Osteoblast (primary cell): Measurements from ENCODE around the gene PCDHGB4. TPM values are rescaled to one million over a fixed set of nuclear protein-coding genes. Genes with fewer than 3 reads are reported as not detected.
"Not testable (repeated sequence)": the region's sequence is repeated elsewhere in the genome, so short reads cannot be mapped to it uniquely, and the experiment has no call there.

ENCODE experiments used
- DNase-seq: peaks from one replicate; pipeline ENCODE4 v3.0.0; 2011; ENCODE audit warnings: low spot score, mixed read lengths; ENCODE audit not compliant: insufficient read length; ENCODE audit errors: missing footprints
- H2AFZ ChIP-seq: 2 replicates; pipeline ENCODE4 v1.6.0; 2011; ENCODE audit warnings: mild to moderate bottlenecking, low read length
- H3K27ac ChIP-seq: 2 replicates; pipeline ENCODE4 v1.5.1; 2011; ENCODE audit warnings: mild to moderate bottlenecking, low read depth, low read length, moderate library complexity
- H3K27me3 ChIP-seq: 2 replicates; pipeline ENCODE4 v1.6.0; 2012; ENCODE audit warnings: mild to moderate bottlenecking, control low read depth, inconsistent platforms, low read length, moderate library complexity; ENCODE audit not compliant: insufficient read depth
- H3K36me3 ChIP-seq: 2 replicates; pipeline ENCODE4 v1.5.1; 2011; ENCODE audit warnings: mild to moderate bottlenecking, low read length, control low read depth, moderate library complexity; ENCODE audit not compliant: insufficient read depth
- H3K4me1 ChIP-seq: 2 replicates; pipeline ENCODE4 v1.5.1; 2011; ENCODE audit warnings: mild to moderate bottlenecking, low read length, control low read depth, moderate library complexity; ENCODE audit not compliant: insufficient read depth
- H3K4me2 ChIP-seq: 2 replicates; pipeline ENCODE4 v1.6.0; 2011; ENCODE audit warnings: mild to moderate bottlenecking, low read length; ENCODE audit not compliant: insufficient read depth
- H3K4me3 ChIP-seq: fragments of 200-600 bp; sonication (generic); 3 replicates; pipeline ENCODE4 v1.5.1; 2012; ENCODE audit warnings: mild to moderate bottlenecking, low read length, inconsistent platforms; ENCODE audit not compliant: insufficient read depth
- H3K79me2 ChIP-seq: 2 replicates; pipeline ENCODE4 v1.6.0; 2012; ENCODE audit warnings: mild to moderate bottlenecking, low read length, control low read depth, inconsistent platforms; ENCODE audit not compliant: insufficient read depth
- H3K9me3 ChIP-seq: 2 replicates; pipeline ENCODE4 v1.5.1; 2011; ENCODE audit warnings: low read depth, low read length, control low read depth
- H4K20me1 ChIP-seq: 2 replicates; pipeline ENCODE4 v1.6.0; 2012; ENCODE audit warnings: mild to moderate bottlenecking, low read length, control low read depth; ENCODE audit not compliant: insufficient read depth
- CTCF ChIP-seq: IDR thresholded peaks from 2 replicates; pipeline ENCODE4 v1.5.1; 2011; ENCODE audit warnings: mild to moderate bottlenecking, low read depth, low read length, moderate library complexity; ENCODE audit errors: extremely low read depth
- total RNA-seq: library from RNA; depleted of rRNA; stranded (reverse); fragments of >200 nt; gene quantifications from 2 replicates; pipeline ENCODE4 v1.2.3, GENCODE V29; 2012

PCDHGB4 gene
- total RNA-seq, 1 donor, result 15.9 TPM

- Histone ChIP-seq H3K9me3 (peaks cover 22% of the 10 kb centered on the region), H3K36me3 (peaks cover 4% of the 10 kb centered on the region), H3K27me3 (no peaks in the 10 kb centered on the region), H4K20me1 (no peaks in the 10 kb centered on the region), H3K79me2 (no peaks in the 10 kb centered on the region), H3K4me1 (no peaks in the 10 kb centered on the region), H2AFZ (no peak within 1 kb of the TSS), H3K27ac (no peak within 1 kb of the TSS), H3K4me2 (no peak within 1 kb of the TSS), H3K4me3 (peak within 1 kb of the TSS; percentile 2)
- TF ChIP-seq CTCF, result peak; percentile 28
- no peak for DNase-seq
These were observed 5.1 kb downstream of the PCDHGB4 start, which contains the start of gene PCDHGA8 for GRCh38 chr5:141392429-141393198. TSS of gene PCDHGA8 (plus strand) at chr5:141392633. CDS start at chr5:141392814, 181 bp downstream.

DNA sequence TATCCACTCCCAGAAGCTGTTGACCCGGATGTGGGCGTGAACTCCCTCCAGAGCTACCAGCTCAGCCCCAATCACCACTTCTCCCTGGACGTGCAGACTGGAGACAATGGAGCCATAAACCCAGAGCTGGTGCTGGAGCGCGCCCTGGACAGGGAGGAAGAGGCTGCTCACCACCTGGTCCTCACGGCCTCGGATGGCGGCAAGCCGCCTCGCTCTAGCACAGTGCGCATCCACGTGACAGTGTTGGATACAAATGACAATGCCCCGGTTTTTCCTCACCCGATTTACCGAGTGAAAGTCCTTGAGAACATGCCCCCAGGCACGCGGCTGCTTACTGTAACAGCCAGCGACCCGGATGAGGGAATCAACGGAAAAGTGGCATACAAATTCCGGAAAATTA, 5.8 kb downstream of the PCDHGB4 start:
- Histone ChIP-seq H3K4me2 (no peak overlapping the region), H4K20me1 (no peaks in the 10 kb centered on the region), H3K9me3 (peaks cover 21% of the 10 kb centered on the region), H3K27me3 (no peaks in the 10 kb centered on the region), H3K4me3 (no peak overlapping the region), H3K27ac (no peak overlapping the region), H3K4me1 (no peaks in the 10 kb centered on the region), H3K36me3 (peaks cover 4% of the 10 kb centered on the region), H2AFZ (no peak overlapping the region), H3K79me2 (no peaks in the 10 kb centered on the region)
- DNase-seq, result no peak
- TF ChIP-seq CTCF, result no peak

GRCh38 chr5:141394401-141395187, 7.1 kb downstream of the PCDHGB4 start:
- H3K4me3 ChIP-seq, result not testable (repeated sequence)

DNA sequence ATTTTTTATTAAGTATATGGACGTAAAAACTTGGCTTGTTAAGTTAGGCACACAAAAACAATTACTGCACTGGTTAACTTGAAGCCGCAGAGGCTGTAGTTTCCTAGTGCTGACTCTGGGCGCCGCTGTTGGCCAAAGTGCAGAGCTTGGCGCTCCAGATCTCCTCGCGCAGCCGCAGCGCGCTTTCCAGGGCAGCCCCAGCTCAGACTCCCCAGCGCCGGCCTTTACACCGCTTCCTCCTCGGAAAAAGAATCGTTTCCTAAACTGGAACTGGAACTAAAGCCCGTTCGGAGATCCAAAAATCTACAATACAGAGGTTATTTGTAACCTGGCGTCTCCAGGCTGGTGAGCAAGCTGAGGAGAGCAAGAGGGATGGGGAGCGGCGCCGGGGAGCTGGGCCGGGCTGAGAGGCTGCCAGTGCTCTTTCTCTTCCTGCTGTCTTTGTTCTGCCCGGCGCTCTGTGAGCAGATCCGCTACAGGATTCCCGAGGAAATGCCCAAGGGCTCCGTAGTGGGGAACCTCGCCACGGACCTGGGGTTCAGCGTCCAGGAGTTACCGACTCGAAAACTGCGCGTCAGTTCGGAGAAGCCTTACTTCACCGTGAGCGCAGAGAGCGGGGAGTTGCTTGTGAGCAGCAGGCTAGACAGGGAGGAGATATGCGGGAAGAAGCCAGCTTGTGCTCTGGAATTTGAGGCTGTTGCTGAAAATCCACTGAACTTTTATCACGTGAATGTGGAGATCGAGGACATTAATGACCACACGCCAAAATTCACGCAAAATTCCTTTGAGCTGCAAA, 10.5 kb downstream of the PCDHGB4 start, which contains the start of gene PCDHGB5:
Gene PCDHGB5, plus strand, starts transcription at position 192 of the 796 bp plus-strand sequence. Its CDS starts 181 bp downstream, at position 373.
- H3K79me2 ChIP-seq, H3K27ac ChIP-seq, H3K27me3 ChIP-seq, DNase-seq, H4K20me1 ChIP-seq, H3K4me1 ChIP-seq, H3K36me3 ChIP-seq: not testable (repeated sequence)
- peak; percentile 60 for TF ChIP-seq CTCF
- Histone ChIP-seq H3K4me3 (peak within 1 kb of the TSS; percentile 70), H3K4me2 (peak within 1 kb of the TSS; percentile 45), H2AFZ (peak within 1 kb of the TSS; percentile 50), H3K9me3 (peaks cover 27% of the 10 kb centered on the region)

More at GRCh38 chr5:141394401-141395187, 7.1 kb downstream of the PCDHGB4 start:
- H3K79me2 ChIP-seq, H3K27ac ChIP-seq, H3K36me3 ChIP-seq, H3K27me3 ChIP-seq, H3K4me1 ChIP-seq, H3K4me2 ChIP-seq, H4K20me1 ChIP-seq, DNase-seq, H2AFZ ChIP-seq: not testable (repeated sequence)
- peaks cover 23% of the 10 kb centered on the region for H3K9me3 ChIP-seq
